GM21737 (cell line): Measurements from ENCODE around the gene EIF6.

Experiments used
- ATAC-seq: cut with Tn5 transposase; IDR thresholded peaks from one replicate; pipeline ENCODE4 v1.9.1; 2021; ENCODE audit warnings: mild to moderate bottlenecking, moderate library complexity; ENCODE audit not compliant: unreplicated experiment

Gene EIF6

DNA sequence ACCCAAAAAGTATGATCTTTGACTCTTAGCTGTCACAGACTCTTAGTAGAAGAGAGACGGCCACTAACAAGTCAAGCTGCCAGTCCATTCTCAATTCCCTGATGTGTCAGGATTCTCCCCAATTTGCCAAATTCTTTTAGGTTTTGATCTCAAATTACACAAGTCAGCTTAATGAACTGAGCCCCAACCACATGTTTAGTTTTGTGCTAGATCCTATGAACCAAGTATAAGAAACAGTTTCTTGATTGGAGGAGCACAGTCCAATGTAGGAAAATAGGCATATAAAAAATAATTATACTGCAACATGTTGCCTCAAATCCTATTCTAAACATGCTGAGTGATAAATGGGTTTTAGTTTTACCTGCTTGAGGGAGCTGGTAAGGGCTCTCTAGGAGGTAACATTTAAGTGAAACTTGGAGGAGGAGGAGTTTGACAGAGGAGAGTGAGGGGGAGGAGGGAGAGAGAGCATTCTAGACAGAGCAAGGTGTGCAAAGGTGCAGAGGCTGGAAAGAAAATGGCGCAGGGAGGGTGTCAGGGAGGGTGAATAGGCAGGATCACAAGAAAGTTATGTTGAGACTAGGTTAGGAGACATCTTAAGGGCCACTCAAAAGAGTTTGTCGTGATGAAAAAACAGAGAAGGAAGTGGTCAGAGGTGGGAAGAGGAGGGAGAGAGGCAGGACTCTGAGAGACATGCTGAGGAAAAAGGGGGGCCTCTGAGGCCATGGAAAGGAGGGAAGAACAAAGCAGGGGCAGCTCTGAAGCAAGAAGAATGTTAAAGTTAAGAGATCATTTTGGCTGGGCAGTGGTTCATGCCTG, 30.5 kb upstream of the EIF6 start:
- no peak for ATAC-seq

DNA sequence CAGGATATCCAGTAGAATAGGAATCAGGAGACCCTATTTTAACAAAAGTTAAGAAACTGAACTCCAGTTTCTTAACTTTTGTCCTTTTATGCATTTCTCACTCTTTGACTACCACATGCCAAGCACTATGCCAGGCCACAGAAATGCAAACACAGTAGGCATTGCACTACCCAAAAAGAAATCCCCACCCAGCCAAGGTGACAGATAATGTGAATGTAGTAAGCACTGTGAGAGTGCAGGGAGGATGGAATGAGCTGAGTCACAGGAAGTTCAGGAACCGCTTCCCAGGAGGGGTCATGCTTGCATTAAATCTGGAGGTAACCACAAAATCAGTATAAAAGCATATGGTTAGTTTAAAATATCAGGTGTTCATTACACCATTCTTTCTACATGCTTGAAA, 27.7 kb upstream of the EIF6 start:
- ATAC-seq: no peak

DNA sequence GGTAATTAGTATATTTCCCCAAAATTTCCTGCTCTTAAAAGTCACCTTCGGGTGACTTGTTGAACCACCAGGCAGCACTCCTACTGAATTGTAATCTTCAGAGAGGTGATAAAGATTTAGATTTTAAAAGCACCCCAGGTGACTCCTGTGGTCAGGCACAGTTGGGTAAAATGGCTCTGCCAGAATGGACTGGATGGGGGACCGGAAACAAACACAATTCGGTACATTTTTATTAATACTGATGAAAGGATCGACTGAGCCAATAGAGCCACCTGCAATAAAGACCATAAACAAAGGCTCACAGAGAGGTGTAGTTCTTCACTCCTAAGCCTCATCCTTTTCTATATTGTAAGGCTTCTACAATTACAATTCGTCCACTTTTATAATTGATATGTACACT, 27.2 kb upstream of the EIF6 start:
- ATAC-seq: no peak

DNA sequence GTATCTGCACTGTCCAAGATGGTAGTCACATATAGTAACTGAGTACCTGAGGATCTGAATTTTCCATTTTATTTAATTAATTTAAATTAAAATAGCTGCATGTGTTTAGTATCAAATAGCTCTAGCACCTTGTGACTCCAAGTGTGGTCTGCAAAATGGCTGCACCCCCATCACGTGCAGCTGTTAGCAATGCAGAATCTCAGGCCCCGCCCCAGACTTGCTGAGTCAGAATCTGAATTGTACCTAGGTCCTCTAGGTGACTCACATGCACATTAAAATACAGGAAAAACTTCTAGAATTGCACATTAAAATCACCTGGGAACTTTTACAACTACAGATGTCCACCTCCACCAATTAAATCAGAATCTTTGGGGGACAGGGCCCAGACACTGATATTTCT, 26.8 kb upstream of the EIF6 start:
- no peak for ATAC-seq

DNA sequence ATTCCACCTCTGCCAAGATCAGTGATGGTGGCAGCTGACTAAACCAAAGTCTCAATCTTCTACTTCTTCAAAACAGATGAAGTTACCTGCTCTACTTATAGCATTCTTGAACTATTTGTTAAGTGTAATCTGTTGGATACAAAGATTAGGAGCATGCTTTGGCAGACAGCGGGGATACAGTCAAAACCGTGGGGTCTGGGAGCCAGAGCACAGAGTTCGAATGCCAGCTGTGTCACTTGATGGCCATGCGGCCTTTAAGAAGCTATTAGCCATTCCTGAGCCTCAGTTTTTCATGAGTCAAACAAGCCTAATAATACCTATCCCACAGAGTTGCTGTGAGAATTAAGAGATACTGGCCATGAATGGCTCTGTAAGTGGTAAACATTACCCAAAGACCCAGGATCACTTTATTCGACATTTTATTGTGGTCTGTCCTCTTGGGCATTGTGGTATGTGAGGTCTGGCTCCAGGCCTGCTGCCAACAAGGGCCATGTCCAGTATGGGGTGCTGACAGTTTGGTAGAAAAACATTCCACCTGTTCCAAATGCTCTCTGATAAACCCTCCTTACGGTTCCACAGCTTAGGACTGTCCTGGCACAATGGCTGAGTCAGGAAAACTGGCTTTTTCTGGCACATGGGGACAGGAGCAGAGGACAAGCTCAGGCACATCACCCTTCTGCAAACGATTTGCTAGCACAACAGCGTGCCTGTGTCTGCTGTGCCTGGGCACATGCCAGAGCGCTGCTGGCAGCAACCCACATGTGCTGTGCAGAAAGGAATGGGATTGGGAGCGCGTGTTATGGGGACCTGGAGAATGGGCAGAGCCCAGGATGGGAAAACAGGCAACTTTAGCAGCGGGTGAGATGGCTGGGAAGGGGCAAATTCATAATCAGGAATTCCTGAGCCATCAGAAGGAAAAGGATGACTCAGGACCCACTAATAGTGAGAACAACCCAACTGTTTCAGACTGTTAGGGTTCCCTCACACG, 23.4 kb upstream of the EIF6 start:
- ATAC-seq: no peak

DNA sequence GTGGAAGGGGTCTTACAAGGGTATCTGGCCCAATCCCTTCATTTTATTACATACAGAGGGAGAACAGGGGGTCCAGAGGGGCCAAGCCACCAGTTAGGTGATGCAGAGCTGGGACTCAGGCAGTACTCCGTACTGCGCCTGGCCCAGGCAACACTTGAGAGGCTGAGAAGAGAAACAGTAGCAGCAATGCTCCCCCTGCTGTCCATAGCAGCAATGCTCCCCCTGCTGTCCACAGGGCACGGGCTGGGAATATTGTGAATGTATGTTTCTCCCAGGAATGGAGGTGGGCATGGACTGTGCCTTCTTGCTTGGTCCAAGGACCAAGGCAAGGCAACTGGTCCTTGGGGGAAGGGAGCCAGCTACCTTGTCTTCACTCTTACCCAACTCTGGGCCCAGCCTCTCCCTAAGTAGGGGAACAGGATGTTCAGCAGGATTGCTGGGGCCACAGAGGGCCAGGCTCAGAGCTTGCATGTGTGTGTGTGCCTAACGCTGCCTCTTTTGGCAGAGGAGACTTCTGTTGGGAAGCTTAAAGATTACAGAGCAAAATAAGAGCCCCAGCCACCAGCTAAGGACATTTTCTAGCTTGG, 22.5 kb upstream of the EIF6 start:
- no peak for ATAC-seq

DNA sequence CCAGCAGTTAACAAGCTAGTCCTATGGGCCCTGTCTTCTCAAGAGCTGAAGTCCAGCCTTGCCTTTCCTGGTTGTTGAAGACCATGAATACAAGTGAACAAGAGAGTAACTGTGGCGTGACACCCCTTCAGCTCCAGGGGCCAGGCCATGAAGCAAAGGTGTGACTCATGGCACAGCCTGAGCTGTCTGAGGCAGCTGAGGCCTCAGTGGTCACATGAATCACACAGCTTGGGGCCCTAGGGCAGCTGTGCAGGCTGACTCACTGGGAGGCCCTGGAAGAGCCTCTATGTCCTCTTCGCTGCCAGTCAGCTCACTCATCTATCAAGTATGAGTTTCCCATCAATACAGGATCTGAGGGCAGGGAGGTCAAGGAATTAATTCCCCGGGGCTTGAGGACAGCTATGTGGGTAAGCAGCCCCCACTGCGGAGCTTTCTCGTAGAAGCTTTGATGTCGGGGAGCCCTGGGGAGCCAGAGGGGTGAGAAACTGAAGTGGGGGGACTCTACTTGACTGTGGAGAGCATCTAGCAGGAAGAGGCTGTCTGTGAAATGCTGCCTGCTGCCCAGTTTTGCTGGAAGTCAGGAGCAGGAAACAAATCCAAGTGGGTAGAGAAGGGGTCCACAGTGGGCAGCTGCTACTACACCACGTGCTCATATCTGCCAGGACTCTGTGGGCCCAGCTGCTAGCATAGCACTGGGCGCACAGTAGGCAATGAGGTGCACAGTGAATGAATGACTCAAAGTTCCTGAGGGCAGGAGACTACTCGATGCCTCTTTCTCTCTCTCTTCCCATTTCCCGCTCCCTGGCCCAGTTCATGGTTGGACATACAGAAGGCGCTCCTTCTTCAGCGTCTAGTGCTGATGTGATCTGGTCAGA, 21.3 kb upstream of the EIF6 start:
- no peak for ATAC-seq

DNA sequence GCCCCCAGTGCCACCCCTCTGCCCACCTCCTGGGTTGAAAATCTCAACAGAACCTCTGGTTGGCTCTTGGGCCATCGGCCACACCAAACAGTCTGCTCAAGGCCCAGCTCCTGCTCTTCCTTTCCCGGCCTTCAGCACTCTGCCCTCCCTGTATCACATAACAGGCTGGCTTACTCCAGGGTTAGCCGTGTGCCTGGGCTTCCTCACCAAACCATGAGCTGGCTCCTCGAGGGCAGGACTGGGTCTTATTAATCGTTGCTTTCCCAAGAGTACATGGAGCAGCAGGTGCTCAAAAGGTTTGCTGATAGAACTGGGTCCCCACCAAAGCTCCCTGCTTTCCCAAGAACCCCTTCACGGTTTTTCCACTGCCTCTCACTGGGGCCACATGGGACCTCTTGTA, 20.4 kb upstream of the EIF6 start:
- ATAC-seq: no peak

DNA sequence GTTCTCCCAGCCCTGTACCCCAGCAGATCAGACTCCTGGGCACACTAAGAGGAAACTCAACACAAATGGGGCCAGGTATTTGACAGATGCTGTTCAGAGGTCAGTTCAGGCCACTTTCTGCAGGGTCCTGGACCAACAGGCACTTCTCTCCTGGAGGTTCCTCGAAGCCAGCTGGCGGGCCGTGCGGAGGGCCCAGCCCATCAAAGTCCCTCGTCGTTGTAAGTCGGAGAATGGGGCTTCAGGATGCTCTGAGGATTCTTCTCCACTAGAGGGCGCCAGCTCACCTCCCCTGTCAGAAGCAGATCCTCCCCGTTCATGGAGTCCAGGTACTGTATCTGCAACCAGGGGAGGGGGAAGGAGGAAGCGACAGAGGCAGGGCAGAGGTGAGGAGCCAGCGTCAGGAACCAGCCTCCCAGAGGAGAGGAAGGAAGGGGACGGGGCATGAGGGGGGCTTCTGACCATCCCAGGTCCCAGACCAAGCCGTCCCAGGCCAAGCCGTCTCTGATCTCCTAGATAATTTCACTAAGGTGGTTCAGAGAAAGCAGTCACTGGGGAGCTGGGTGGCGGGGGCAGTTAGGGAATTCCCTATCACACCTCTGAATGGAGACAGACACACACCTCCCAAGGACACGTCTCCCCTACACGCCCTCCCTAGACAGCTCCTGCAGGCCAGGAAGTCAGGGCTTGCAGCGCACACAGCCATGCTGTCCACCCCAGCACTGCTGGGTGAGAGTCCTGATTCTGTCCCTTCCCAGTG, 19.3 kb upstream of the EIF6 start:
- ATAC-seq: no peak

DNA sequence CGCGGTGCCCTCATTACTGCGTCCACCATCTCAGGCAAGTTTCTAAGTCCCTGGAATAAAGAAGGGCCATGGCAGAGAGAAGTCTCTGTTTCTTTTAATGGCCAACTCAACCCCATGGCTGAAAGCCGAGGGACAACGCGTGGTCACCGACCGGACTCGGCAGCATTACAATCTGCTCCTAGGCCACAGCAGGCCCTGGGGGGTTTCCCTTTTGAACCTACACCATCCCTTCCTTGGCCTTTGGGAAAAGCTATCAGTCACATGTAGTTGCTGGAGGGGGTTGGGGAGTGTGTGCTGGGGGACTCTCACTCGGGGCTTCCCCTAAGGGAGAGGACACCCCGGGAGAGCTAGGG, 18.8 kb upstream of the EIF6 start:
- ATAC-seq: no peak

DNA sequence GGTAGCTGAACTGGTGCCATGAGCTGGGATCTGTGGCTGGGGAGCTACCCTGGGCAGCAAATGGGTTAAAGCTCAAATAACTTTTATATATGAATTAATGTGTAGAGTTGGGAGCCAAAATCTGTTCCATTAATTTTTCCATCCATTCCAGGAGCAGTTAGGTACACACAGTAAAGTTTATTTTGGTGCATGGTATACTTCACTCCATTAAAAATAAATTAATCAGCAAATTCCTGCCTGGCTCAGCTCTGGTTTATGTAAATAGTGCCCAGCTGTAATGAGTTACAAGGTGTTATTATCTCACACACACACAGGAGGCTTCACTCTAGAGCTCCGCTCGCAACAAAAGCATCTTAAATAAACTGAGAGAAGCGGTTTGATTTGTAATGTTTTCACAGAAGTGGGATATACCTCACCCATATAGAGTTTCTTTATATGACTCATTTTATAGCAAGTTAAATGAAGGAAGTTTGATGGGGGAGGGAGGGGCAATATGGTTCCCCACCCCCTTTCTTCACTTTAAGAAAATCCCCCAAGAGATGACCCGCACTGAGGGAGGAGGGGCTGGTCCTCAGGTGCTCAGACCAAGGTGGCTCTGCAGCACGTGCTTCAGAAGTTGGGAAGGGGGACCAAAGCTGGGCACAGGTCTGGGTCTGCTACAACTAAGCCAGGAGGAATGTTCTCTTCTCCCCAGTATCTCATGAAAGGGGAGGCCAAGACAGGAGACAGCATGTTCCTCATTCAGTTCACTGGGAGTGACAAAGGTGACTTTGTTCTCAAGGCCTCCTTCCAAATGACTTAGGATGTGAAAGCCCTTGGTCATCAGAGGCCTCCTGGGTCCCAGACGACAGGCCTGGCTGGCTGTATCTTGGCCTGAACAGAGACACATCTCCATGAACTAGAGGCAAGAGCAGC, 18.1 kb upstream of the EIF6 start:
- no peak for ATAC-seq

DNA sequence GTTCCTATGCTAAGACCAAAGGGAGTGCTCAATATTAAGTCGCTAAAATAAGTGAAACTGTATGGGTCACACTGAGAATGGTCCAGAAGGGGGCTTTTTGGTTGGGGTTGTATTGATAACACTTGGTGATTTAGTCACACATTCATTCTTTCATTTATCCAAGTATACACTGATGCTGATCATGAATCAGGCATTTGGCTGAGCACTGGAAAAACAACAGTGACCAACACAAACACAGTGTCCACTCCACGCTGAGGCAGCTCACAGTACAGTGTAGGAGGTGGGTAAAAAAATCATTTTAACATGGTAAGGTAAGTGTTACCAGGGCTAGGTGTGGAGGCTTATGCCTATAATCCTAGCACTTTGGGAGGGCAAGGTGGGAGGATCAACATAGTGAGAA, 16.9 kb upstream of the EIF6 start:
- no peak for ATAC-seq

DNA sequence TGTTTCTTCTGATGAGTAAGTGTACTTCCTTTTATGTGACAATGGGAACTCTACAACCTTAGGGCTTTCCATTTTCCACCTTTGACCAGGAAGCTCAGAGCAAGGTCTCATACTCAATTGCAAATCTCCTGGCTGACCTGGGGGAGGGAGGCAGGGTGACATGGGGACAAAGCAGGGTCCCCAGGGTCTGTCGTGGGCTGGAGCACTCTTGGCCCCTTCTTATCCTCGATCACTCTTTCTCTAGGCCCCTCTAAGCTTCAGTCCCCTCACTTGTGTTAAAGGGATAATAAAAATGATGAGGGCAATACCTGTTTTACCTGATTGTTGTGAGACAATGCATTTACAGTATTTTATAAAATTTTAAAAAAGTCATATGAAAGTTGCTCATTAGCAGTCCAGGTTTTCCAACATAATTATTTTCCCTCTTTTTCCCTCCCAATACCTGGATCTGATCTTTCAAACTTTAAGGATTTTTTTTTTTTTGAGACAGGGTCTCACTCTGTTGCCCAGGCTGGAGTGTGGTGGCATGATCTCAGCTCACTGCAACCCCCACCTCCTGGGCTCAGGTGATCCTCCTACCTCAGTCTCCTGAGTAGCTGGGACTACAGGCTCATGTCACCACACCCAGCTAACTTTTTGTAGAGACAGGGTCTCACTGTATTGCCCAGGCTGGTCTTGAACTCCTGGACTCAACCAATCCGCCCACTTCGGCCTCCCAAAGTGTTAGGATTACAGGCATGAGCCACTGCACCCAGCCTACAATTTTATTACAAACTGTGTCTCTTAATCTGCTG, 16.1 kb upstream of the EIF6 start:
- no peak for ATAC-seq

DNA sequence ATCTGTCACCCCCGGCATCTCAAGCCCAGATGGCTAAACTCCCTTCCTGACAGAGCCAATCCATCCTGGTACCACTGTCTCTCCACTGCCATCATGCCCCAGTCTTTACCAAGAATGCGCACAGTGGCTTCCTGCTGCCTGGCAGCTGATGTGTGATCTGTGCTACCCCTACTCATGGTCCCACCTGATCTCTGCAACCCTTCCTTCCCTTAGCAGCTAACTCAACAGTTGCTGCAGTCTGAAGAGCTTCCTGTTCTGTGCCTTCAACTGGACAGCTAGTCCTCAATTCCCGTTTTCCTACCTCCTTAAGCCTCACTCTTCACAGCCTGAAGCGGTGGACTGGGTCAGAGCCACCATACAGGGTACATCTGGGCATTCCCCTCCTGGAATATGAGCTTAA, 15.2 kb upstream of the EIF6 start:
- ATAC-seq: no peak

DNA sequence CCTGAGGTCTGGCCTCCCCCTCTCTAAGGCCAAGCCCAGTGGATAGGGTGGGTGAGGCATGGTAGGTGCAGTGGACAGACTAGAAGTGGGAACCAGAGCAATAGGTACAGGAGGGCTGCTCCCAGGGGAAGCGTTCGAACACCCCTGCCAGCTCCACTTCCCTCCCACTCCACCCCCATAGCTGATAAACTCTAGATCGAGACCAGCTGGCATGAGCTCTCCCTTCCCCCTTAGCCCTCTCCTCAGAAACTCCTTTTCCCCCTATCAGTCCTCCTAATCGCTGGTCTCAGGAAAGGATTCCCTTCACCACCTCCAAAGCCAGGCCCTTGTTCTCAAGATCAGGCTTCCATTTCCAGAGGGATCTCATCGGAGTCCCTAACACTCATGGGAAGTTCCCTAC, 13.7 kb upstream of the EIF6 start:
- ATAC-seq: no peak

DNA sequence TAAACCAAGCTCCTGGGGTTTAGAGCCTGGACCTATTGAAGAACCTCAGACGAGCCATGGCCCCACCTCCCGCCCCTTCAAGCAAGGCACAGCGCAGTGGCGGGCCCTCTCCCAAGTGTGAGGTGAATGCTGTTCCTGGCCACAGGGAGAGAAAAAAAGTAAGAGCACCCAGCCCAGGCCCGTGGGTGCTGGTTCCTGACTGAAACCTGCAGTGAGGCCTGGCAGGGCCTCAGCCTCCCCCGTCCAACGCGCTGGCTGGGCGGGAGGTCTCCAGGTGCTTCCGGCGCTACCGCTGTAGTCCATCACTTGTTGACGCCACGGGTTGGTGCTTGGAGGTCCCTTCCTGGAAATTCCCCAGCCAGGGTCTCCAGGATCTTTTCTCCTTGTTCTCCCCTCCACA, 13.2 kb upstream of the EIF6 start:
- ATAC-seq: no peak

DNA sequence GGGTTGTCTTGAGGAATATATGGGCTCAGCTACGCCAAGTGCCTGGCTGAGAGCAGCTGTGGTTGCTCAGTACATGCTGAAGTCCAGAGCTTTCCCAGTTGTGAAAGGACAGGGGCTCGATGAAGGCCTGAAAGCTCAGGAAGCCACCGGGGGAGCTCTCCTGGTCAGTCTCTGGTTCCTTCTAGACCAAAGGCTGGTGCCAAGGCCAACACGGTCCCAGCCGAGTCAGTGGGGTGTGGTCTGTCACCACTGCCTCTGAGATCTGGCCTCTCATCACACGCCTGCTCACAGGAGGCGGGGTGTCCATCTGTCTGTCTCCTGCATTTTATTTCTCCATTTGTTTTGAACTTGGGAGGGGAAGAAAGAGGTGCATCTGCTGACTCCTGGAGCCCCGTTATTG, 12.6 kb upstream of the EIF6 start:
- ATAC-seq: no peak

DNA sequence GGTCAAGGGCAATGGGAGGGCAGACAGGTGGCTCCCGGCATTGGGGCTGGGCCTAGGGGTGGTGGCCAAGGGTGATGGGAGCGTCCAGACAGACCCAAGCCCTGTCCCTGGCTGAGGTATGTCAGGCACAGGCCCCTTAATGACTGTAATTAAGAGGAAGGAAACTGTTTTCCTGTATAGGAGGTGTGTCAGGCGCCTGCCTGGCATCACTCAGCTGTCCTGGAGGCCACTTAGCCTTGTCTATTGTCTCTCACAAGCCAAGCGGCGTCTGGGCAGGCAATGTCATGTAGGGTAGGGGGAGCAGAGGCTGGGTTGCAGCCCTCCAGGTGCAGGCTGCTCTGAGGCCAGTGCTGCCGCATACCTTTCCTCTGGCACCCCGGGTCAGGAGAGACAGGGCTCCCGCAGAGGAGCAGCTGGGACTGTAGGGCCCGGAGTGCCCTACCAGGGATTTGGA, 11.6 kb upstream of the EIF6 start:
- ATAC-seq: no peak
